Measurements from ENCODE around the gene WNT6. TPM values are rescaled to one million over a fixed set of nuclear protein-coding genes. Genes with fewer than 3 reads are reported as not detected.

WNT6 gene
- total RNA-seq, 1 experiment from 2014 or later: 20.3 TPM

DNA sequence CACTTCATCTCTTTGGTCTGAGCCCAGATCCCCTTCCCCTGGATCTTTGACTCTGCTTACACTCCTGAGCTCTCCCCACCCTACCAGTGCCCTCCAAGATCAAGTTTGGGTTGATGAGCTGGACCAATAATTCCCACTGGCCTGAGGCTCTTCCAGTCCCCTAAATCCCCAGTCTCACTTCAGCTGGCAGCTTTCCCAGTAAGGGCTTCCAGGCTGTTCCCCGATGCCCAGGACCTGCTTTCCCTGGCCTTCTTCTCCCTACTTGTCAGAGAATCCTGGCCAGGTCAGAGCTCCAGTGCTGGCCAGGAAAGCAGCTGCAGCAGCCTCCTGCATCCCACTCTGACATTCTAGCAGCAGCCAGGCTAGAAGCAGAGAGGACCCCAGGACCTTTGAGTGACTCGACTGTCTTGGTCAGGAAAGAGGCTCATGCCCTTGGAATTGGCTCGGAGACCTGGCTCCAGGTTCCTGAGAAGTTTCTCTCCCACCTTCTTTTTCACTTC is 3.5 kb downstream of the WNT6 start:
- CTCF ChIA-PET: no interaction called here
- no peak for TF ChIP-seq CTCF (IDR thresholded peaks at IDR 0.05; ENCODE audit: insufficient read depth in 1 of 2, low read depth in 1 of 2, low read length in 1 of 2, severe bottlenecking in 1 of 2, unreplicated experiment in 1 of 2)
- H3K27ac Mint-ChIP-seq (ENCODE audit: unreplicated experiment): no peak overlapping the region
- H3K4me3 ChIP-seq (ENCODE audit: low read depth, low read length): no peak overlapping the region
- peaks cover 6% of the 10 kb centered on the region for H3K27me3 ChIP-seq (replicated peaks; ENCODE audit: control insufficient read depth, insufficient read depth, low read length)
- peaks cover 8% of the 10 kb centered on the region for H3K27me3 Mint-ChIP-seq (ENCODE audit: insufficient read depth, unreplicated experiment)
- H3K4me1 ChIP-seq: peaks cover 30% of the 10 kb centered on the region
- H3K36me3 Mint-ChIP-seq (ENCODE audit: insufficient read depth, unreplicated experiment): peaks cover 37% of the 10 kb centered on the region
- H3K4me1 Mint-ChIP-seq (ENCODE audit: low read depth, unreplicated experiment): peaks cover 19% of the 10 kb centered on the region
- no peaks in the 10 kb centered on the region for H3K9me3 Mint-ChIP-seq (ENCODE audit: unreplicated experiment)
- POLR2A ChIA-PET: no interaction called here
- intact Hi-C loops (cut with micrococcal nuclease; ENCODE audit: unreplicated experiment): loop anchor here (5.0 kb wide), 1 partner anchor 94 kb away; the partner anchor contains the start of gene CDK5R2
- no TSS peak for BruUV-seq (replicated peaks)
- H3K4me3 Mint-ChIP-seq (ENCODE audit: unreplicated experiment): no peak overlapping the region
- DNase-seq: peak in 1 of 2 experiments; percentile 19
- no peaks in the 10 kb centered on the region for H3K9me3 ChIP-seq
- H3K36me3 ChIP-seq (ENCODE audit: control insufficient read depth, insufficient read depth, low read length): no peaks in the 10 kb centered on the region

DNA sequence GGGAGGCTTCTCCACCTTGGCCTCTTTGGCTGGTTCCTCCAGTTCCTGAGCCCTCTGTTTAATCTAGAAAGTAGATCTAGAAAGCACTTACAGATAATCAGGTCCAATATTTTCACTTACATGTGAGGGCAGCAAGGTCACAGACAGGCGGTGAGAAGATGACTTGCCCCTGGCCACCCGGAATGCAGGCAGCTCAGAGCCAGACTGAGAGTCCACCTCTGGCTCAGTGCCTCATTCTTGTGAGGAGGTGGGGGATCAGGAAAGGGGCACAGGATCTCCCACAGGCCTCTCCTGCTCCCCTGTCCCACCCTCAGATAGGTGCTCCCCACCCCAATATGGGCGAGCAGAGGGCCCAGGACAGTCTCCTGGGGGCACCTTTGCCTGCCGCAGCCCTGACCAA is 5.8 kb downstream of the WNT6 start:
- H3K27me3 Mint-ChIP-seq (ENCODE audit: insufficient read depth, unreplicated experiment): peaks cover 5% of the 10 kb centered on the region
- H3K36me3 Mint-ChIP-seq (ENCODE audit: insufficient read depth, unreplicated experiment): peaks cover 43% of the 10 kb centered on the region
- no peaks in the 10 kb centered on the region for H3K9me3 ChIP-seq
- H3K9me3 Mint-ChIP-seq (ENCODE audit: unreplicated experiment): no peaks in the 10 kb centered on the region
- TF ChIP-seq CTCF (IDR thresholded peaks at IDR 0.05; ENCODE audit: insufficient read depth in 1 of 2, low read depth in 1 of 2, low read length in 1 of 2, severe bottlenecking in 1 of 2, unreplicated experiment in 1 of 2): no peak
- POLR2A ChIA-PET: no interaction called here
- peak in 1 of 2 experiments; percentile 32 for DNase-seq
- no peaks in the 10 kb centered on the region for H3K27me3 ChIP-seq (replicated peaks; ENCODE audit: control insufficient read depth, insufficient read depth, low read length)
- H3K27ac Mint-ChIP-seq (ENCODE audit: unreplicated experiment): no peak overlapping the region
- H3K4me3 ChIP-seq (ENCODE audit: low read depth, low read length): no peak overlapping the region
- H3K4me1 Mint-ChIP-seq (ENCODE audit: low read depth, unreplicated experiment): peaks cover 13% of the 10 kb centered on the region
- H3K36me3 ChIP-seq (ENCODE audit: control insufficient read depth, insufficient read depth, low read length): no peaks in the 10 kb centered on the region
- intact Hi-C loops (cut with micrococcal nuclease; ENCODE audit: unreplicated experiment): no loop called here
- no TSS peak for BruUV-seq (replicated peaks)
- no peak overlapping the region for H3K4me3 Mint-ChIP-seq (ENCODE audit: unreplicated experiment)
- H3K4me1 ChIP-seq: peaks cover 13% of the 10 kb centered on the region
- CTCF ChIA-PET: interaction anchor here (0.8 kb wide), 1 partner anchor 11 kb away, joined by 3 read pairs; no protein-coding TSS in a partner anchor

- BruUV-seq (replicated peaks): no TSS peak
- no peaks in the 10 kb centered on the region for H3K9me3 Mint-ChIP-seq (ENCODE audit: unreplicated experiment)
- H3K27ac Mint-ChIP-seq (ENCODE audit: unreplicated experiment): no peak overlapping the region
- CTCF ChIA-PET: interaction anchor here (0.8 kb wide), 1 partner anchor 10 kb away, joined by 3 read pairs; no protein-coding TSS in a partner anchor
- TF ChIP-seq CTCF (IDR thresholded peaks at IDR 0.05; ENCODE audit: insufficient read depth in 1 of 2, low read depth in 1 of 2, low read length in 1 of 2, severe bottlenecking in 1 of 2, unreplicated experiment in 1 of 2): peak in 1 of 2 experiments; percentile 14
- Histone ChIP-seq H3K4me1 (peaks cover 12% of the 10 kb centered on the region), H3K27me3 (replicated peaks; ENCODE audit: control insufficient read depth, insufficient read depth, low read length) (no peaks in the 10 kb centered on the region), H3K4me3 (ENCODE audit: low read depth, low read length) (no peak overlapping the region), H3K36me3 (ENCODE audit: control insufficient read depth, insufficient read depth, low read length) (no peaks in the 10 kb centered on the region), H3K9me3 (no peaks in the 10 kb centered on the region)
- peaks cover 5% of the 10 kb centered on the region for H3K27me3 Mint-ChIP-seq (ENCODE audit: insufficient read depth, unreplicated experiment)
- intact Hi-C loops (cut with micrococcal nuclease; ENCODE audit: unreplicated experiment): no loop called here
- DNase-seq: no peak
- H3K36me3 Mint-ChIP-seq (ENCODE audit: insufficient read depth, unreplicated experiment): peaks cover 39% of the 10 kb centered on the region
- POLR2A ChIA-PET: no interaction called here
- H3K4me1 Mint-ChIP-seq (ENCODE audit: low read depth, unreplicated experiment): peaks cover 10% of the 10 kb centered on the region
- H3K4me3 Mint-ChIP-seq (ENCODE audit: unreplicated experiment): no peak overlapping the region
Observed at GRCh38 chr2:218865999-218866398, 6.4 kb downstream of the WNT6 start.

Measured in Caco-2 (cell line).